ENCODE measurements around the gene EFHD2.
"Not testable (repeated sequence)": the region's sequence is repeated elsewhere in the genome, so short reads cannot be mapped to it uniquely, and the experiment has no call there.

Gene EFHD2

DNA sequence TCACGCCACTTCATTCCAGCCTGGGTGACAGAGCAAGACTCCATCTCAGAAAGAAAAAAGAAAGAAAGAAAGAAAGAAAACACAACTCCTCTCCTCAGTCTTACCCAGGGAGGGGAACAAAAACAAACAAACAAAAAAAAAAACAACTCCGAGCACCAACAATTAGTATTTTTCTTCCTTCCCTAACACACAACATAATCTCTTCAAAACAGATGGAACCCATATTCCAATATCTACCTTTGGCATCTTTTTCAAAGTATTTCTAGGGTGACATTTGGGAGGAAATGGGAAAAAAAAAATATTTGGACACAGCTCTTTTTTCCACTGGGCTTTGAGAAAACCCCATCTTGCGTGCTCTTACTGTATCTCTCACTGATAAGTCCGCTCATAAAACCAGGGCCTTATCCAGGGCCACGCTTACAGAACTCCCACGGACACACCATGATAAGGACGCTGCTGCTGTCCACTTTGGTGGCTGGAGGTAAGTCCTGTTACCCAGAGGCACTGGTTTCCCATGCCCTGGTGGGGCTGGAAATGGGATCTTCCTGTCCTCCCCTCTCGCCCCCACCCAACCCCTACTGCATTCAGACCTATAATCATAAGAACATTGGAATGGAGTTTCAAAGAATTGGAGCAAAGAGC lies 46.7 kb downstream of the EFHD2 start, which contains the start of gene CELA2A:
Gene CELA2A (plus strand): TSS at position 420 of the 642 bp plus-strand sequence. CDS start 22 bp downstream, at position 442.
- no peak for DNase-seq

DNA sequence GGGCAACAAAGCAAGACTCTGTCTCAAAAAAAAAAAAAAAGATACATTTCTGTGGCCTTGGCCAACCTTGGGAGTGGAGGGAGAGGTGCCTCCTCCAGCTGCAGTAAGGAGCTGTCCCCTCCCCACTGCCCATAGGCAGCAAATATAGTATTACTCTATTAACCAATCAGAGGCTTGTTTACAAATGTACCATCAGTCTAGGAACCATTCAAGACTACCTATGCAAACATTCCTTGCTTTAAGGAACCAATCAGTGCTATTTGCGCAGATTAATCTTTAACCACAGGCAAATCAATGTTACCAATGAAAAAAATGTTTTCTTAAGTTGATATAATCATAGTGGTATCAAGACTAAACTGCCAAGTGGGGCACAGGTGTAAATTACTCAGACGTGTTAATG lies 47.9 kb downstream of the EFHD2 start:
- no peak for DNase-seq

DNA sequence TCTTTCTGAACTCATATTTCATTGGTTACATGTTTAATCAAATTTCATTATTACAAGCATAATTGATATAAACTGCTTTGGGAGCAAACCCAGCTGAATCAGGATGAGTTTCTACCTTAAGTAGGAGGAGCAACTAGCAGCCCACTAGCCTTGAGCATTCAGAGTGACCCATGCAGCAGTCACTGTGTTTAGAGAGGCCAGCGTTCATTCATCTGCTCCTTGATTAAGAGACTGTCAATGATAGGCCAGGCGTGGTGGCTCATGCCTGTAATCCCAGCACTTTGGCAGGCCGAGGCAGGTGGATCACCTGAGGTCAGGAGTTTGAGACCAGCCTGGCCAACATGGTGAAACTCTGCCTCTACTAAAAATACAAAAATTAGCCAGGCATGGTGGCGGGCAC lies 48.7 kb downstream of the EFHD2 start:
- DNase-seq, result not testable (repeated sequence)

DNA sequence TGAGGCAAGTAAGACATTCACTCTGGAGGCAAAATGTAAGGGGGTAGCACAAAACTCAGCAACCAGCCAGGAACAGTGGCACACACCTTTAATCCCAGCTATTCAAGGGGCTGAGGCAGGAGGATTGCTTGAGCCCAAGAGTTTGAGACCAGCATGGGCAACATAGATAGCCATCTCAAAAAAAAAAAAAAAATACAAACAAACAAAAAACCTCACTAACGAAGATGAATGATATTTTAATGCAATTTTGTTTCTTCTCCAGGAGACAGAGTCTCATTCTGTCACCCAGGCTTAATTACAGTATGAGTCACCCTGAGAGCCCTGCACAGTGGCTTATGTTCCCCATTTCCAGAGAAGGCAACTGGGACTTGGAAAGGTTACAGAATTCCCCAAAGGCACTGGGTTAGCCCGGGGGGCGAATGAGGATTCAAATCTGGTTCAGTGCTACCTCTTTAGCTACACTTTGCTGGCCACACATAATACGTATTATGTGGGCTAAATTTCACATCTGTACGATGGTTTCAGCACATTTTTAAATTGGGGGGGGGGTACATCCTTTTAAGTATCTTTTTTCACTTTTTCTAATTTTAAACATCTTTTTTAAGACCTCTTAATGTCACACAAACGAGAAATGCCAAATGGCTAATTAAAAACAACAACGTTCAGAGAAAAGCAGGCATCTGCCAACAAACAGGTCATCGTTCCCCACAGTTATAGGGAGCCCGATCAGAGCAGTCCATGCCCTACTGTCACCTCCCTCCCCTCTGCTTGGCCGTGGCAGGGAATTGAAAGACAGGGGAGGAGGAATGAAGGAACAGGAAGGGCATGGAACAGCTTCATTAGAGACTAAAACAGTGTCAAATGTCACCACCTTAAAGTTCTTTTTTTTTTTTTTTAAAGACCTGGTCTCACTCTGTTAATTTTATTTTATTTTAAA lies 50.4 kb downstream of the EFHD2 start:
- no peak for DNase-seq

DNA sequence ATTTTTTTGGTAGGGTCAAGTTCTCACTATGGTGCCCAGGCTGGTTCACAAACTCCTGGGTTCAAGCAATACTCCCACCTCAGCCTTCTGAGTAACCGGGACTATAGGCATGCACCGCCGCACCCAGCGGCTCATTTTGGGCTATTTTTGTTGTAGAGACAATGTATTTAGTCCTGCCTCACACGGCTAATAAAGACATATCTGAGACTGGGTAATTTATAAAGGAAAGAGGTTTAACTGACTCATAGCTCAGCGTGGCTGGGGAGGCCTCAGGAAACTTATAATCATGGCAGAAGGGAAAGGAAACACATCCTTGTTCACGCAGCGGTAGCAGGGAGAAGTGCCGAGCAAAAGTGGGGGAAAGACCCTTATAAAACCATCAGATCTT lies 51.0 kb downstream of the EFHD2 start:
- no peak for DNase-seq

- DNase-seq, result not testable (repeated sequence)
Observed at GRCh38 chr1:15463064-15463800, 53.5 kb downstream of the EFHD2 start.

DNA sequence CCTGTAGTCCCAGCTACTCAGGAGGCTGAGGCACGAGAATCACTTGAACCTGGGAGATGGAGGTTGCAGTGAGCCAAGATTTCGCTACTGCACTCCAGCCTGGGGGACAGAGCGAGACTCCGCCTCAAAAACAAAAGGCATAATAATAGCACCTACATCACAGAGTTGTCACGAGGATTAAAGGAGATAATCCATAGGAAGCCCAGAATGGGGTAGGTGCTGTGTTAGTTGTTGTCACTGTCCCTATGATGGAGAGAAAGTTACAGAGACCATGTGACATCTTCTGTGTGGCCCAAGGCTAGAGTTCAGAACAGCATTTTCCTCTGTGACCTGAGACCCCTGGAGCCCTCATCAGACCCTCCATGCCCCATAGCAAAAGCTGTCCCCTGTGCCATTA lies 54.2 kb downstream of the EFHD2 start:
- not testable (repeated sequence) for DNase-seq

DNA sequence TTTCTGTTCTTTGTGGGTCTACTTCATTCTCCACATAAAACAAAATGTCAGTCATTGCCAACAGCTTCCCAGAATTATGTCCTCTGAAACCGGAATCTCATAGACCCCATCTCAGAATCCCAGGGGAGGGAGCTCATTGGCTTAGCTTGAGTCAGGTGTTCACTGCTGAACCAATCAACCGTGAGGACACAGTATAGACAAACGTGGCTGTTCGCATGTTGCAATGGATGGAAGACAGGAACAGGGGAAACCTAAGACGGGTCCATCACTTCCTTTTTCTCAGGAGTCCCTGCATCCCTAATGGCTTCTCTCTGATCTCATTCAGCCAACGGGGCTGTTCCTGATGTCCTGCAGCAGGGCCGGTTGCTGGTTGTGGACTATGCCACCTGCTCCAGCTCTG lies 56.0 kb downstream of the EFHD2 start:
- no peak for DNase-seq

DNA sequence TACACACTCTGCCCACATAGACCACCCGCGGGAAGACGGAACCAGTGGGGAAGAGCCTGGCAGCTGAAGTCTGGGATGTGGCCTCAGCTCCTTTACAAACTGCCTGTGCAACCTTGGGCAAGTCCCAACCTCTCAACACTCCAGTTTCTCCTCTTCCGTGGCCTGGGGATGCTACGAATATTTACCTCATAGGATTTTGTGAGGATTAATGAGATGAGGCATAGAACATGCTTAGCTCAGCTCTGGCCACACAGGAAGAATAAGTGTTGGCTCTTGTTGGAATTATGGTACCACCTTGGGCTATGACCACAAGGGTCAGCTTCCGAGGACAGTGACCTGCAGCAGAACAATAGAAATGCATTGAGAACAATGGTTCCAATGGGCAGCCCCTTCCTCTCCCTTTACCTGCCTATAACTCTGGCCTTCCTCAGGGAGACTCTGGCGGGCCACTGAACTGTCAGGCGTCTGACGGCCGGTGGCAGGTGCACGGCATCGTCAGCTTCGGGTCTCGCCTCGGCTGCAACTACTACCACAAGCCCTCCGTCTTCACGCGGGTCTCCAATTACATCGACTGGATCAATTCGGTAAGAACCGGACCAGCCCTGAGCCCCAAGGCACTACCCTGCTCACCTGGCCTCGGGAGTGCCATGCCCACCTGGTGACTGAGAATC lies 57.4 kb downstream of the EFHD2 start:
- not testable (repeated sequence) for DNase-seq

DNA sequence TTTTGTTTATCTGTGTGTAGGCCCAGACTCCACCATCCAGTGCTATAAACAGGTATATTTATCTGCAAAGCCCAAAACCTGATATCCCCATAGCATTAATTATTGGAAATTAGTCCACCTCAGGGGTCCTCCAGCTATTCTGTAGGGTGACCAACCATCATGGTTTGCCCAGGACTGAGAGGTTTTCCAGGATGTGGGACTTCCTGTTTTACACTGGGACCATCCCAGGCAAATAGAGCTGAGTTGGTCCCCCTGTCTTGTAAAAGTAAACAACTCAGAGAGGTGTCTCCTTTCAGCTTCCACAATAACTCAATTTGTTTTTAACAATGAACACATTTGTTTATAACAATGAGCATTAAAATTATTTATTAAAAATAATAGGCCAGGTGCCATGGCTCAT lies 58.5 kb downstream of the EFHD2 start:
- DNase-seq, result no peak

DNA sequence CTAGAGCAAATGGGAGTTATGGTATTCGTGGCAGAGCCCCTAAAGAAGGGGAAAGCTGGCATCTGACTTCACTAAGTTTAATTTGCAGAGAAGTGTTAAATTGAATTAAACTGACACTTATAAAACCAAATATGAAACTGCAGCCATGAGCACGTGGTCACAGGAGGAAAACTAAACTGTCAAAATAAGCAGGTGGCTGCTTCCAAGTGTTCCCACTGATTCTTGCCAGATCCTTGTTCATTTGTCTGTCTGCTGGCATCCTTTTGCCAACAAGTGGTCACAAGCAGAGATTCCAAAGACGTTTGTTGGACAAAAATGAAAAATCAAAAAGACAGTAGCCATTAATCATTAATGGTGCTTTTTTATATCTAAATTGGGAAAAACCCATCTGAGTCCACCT lies 59.7 kb downstream of the EFHD2 start:
- no peak for DNase-seq

DNA sequence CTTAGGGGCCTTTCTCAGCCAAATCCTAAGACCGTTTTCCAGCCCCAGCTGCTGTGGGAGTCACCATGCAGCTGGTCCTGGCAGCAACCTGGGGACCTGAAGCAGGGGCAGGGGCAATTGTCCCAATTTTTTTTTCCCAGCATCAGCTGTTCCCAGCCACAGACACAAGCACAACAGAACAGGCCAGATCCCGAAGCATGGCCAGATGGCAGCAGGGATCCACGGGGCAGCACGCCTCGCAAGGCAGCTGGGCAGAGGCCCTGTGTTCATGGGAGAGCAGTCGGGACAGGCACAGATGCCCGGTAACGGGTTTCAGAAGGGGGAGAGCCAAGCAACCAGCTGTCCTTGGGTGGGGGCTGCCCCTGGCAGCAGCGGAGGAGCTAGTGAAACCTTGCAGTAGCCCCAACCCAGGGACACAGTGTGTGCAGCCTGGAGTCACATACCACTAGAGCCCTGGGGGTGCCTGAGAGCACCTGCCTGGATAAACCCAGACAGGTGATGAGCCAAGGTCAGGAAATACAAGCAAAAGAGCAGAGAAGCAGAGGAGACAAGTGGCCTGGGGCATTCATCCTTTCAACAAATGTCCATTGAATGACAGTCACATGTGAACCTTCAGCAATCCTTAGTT lies 60.2 kb downstream of the EFHD2 start:
- DNase-seq, result not testable (repeated sequence)

GRCh38 chr1:15471067-15471466 lies 61.4 kb downstream of the EFHD2 start:
- DNase-seq, result not testable (repeated sequence)

DNA sequence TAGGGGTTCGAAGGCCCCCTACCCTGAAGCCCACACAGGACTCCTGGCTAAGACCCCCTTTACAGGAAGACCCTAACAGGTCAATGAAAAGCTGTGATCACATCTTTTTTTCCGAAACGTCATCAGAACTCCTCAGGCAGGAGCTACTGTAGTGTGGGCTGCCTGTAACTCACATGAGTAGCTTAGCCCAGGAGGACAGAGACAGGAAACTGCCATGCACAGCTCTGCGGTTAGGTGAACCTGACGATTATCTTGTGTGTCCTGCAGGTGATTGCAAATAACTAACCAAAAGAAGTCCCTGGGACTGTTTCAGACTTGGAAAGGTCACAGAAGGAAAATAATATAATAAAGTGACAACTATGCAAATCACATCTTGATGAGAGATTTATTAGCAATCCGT lies 62.0 kb downstream of the EFHD2 start:
- not testable (repeated sequence) for DNase-seq

- no peak for DNase-seq
Observed at GRCh38 chr1:15472587-15472986, 62.9 kb downstream of the EFHD2 start.

- no peak for DNase-seq
Observed at GRCh38 chr1:15475752-15476314, 66.1 kb downstream of the EFHD2 start, which contains the start of gene CELA2B. Gene CELA2B, plus strand, starts transcription at chr1:15476104. Its CDS starts 22 bp downstream, at chr1:15476126.

GRCh38 chr1:15476927-15477326 lies 67.2 kb downstream of the EFHD2 start:
- DNase-seq, result no peak

- DNase-seq, result no peak
Observed at GRCh38 chr1:15477646-15478212, 68.0 kb downstream of the EFHD2 start.
